ENCODE data around the gene CXADR. TPM values are rescaled to one million over a fixed set of nuclear protein-coding genes. Genes with fewer than 3 reads are reported as not detected.

Gene CXADR
- total RNA-seq, 2 donors from 2014 or later, result 0.28 TPM; not detected in 1

DNA sequence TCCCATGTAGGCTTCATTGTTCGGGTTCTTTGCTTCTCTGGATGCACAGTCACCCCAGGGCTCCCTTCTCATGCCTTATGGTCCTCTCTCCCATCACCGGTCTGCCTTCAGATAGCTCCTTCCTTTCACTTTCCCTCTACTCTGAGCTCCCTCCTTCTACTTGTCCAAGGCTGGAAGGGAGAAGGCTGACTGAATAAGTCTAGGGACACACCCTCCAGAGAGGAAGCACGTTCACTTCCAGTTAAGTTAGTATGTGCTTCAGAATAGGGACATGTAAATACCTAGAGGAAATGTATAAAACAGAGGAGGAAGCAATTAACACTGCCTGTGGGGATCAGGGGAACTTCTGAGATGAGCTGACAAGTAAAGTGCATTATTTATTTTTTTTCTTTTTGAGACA lies 23.5 kb downstream of the CXADR start:
- H3K27me3 ChIP-seq (replicated peaks; ENCODE audit: insufficient read depth), result no peaks in the 10 kb centered on the region
- ATAC-seq (ENCODE audit: insufficient number of reproducible peaks, low FRiP score, low read depth), result no peak
- no peak overlapping the region for H3K27ac ChIP-seq
- DNase-seq (ENCODE audit: low spot score), result no peak
- H3K36me3 ChIP-seq, result no peaks in the 10 kb centered on the region
- TF ChIP-seq, protein P1, sequence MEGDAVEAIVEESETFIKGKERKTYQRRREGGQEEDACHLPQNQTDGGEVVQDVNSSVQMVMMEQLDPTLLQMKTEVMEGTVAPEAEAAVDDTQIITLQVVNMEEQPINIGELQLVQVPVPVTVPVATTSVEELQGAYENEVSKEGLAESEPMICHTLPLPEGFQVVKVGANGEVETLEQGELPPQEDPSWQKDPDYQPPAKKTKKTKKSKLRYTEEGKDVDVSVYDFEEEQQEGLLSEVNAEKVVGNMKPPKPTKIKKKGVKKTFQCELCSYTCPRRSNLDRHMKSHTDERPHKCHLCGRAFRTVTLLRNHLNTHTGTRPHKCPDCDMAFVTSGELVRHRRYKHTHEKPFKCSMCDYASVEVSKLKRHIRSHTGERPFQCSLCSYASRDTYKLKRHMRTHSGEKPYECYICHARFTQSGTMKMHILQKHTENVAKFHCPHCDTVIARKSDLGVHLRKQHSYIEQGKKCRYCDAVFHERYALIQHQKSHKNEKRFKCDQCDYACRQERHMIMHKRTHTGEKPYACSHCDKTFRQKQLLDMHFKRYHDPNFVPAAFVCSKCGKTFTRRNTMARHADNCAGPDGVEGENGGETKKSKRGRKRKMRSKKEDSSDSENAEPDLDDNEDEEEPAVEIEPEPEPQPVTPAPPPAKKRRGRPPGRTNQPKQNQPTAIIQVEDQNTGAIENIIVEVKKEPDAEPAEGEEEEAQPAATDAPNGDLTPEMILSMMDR (IDR thresholded peaks at IDR 0.05), result no peak
- no peaks in the 10 kb centered on the region for H3K9me3 ChIP-seq
- no peaks in the 10 kb centered on the region for H3K4me1 ChIP-seq (ENCODE audit: control insufficient read depth in 1 of 2, low read depth in 2 of 2)
- no peak overlapping the region for H3K4me3 ChIP-seq

DNA sequence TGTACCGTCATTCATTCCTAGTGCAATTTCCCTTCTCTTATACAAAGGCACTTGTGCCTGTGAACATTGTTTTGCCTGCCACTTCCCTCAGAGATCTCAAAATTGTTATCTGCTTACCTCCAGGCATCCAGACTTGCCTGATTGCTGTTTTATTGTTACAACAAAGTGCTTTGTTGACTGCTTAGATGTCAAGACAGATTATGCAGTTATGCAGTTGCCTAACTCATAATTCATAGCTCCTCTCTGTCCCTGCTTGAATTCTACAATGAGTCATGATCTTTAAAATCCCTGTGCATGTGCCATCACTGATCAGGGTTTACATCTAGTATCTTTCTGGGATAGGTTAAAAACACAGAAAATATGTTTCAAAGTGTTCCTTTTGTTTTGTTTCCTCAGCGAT lies 24.5 kb downstream of the CXADR start:
- Histone ChIP-seq H3K9me3 (no peaks in the 10 kb centered on the region), H3K27me3 (replicated peaks; ENCODE audit: insufficient read depth) (no peaks in the 10 kb centered on the region), H3K27ac (no peak overlapping the region), H3K36me3 (no peaks in the 10 kb centered on the region), H3K4me1 (ENCODE audit: control insufficient read depth in 1 of 2, low read depth in 2 of 2) (no peaks in the 10 kb centered on the region), H3K4me3 (no peak overlapping the region)
- DNase-seq (ENCODE audit: low spot score) (no peak), ATAC-seq (ENCODE audit: insufficient number of reproducible peaks, low FRiP score, low read depth) (no peak)
- TF ChIP-seq, protein P1 (IDR thresholded peaks at IDR 0.05), result no peak

DNA sequence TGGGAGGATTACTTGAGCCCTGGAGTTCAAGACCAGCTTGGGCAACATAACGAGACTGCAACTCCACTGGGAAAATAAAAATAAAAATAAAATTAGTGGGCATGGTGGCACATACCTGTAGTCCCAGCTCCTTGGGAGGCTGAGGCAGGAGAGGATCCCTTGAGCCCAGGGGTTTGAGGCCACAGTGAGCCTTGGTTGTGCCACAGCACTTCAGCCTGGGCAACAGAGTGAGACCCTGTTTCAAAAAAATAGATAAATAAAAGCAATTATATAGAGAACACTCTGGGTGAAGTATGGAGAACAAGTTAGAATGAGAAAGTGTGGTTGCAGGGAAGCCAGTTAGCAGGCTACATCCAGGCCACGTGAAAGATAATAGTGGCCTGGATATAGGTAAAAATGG lies 25.7 kb downstream of the CXADR start:
- no peak for ATAC-seq (ENCODE audit: insufficient number of reproducible peaks, low FRiP score, low read depth)
- TF ChIP-seq, protein P1 (IDR thresholded peaks at IDR 0.05), result no peak

DNA sequence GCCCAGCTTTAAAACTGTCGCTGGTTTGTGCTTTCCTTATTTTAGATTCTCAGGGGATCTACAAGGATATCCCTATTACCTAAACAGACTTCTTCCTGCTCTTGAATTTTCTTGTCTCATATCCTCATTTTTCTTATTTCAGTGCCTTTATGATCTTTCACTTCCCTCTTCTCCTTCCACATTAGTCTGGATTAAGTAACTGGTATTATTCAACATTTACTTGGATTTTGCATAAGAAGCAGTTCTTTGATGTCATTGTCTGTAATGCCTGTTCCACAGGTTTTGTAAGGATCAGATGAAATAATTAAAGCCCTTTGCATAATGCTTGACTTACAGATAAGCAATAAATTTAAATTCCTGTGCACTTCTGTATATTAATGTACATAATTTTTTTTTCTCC lies 26.5 kb downstream of the CXADR start:
- Histone ChIP-seq H3K4me3 (no peak overlapping the region), H3K36me3 (no peaks in the 10 kb centered on the region), H3K27me3 (replicated peaks; ENCODE audit: insufficient read depth) (no peaks in the 10 kb centered on the region), H3K9me3 (no peaks in the 10 kb centered on the region), H3K27ac (no peak overlapping the region), H3K4me1 (ENCODE audit: control insufficient read depth in 1 of 2, low read depth in 2 of 2) (no peaks in the 10 kb centered on the region)
- ATAC-seq (ENCODE audit: insufficient number of reproducible peaks, low FRiP score, low read depth) (no peak), DNase-seq (ENCODE audit: low spot score) (no peak)
- TF ChIP-seq, protein P1 (IDR thresholded peaks at IDR 0.05), result no peak

More for the DNA sequence above, 25.7 kb downstream of the CXADR start:
- no peak overlapping the region for H3K27ac ChIP-seq
- H3K4me3 ChIP-seq, result no peak overlapping the region
- no peaks in the 10 kb centered on the region for H3K9me3 ChIP-seq
- H3K27me3 ChIP-seq (replicated peaks; ENCODE audit: insufficient read depth), result no peaks in the 10 kb centered on the region
- no peak for DNase-seq (ENCODE audit: low spot score)
- no peaks in the 10 kb centered on the region for H3K36me3 ChIP-seq
- no peaks in the 10 kb centered on the region for H3K4me1 ChIP-seq (ENCODE audit: control insufficient read depth in 1 of 2, low read depth in 2 of 2)

DNA sequence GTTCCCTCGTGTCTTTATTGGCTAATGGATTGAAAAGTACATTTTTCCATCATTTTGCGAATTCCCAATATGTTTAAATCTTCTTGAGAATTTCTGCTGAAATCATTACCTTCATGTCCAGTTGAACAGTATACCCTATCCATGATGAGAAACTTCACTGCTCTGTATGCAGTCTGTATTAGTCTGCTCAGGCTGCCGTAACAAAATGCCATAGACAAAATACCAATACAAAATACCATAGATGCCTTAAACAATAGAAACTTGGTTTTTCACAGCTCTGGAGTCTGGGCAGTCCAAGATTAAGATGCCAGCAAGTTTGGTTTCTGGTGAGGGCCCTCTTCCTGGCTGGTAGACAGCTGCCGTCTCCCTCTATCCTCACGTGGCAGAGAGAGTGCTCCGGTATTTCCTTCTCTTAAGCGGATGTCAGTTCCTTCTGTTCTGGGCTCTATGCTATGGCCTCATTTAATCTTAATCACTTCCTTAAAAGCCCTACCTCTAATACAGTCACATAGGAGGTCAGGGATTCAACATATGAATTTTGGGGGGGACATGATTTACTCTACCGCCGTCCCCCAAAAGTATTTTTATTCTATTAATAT lies 27.0 kb downstream of the CXADR start:
- no peaks in the 10 kb centered on the region for H3K4me1 ChIP-seq (ENCODE audit: control insufficient read depth in 1 of 2, low read depth in 2 of 2)
- no peaks in the 10 kb centered on the region for H3K27me3 ChIP-seq (replicated peaks; ENCODE audit: insufficient read depth)
- H3K4me3 ChIP-seq, result no peak overlapping the region
- no peak overlapping the region for H3K27ac ChIP-seq
- DNase-seq (ENCODE audit: low spot score) (no peak), ATAC-seq (ENCODE audit: insufficient number of reproducible peaks, low FRiP score, low read depth) (no peak)
- H3K9me3 ChIP-seq, result no peaks in the 10 kb centered on the region
- no peaks in the 10 kb centered on the region for H3K36me3 ChIP-seq
- TF ChIP-seq, protein P1 (IDR thresholded peaks at IDR 0.05), result no peak

Measured in thoracic aorta (tissue), 2 donors.